HL-60 (cell line): ENCODE data around the gene CEP68.

Source experiments
- DNase-seq, 2 experiments: peaks; one replicate each; pipeline ENCODE4 v3.0.0-alpha.2; 2010 to 2020; ENCODE audit warnings: low read depth in 1 of 2, low spot score in 1 of 2
- H3K27ac ChIP-seq: fragments of 250-450 bp; sonication (Bioruptor Pico); replicated peaks from 2 replicates; pipeline ENCODE4 v1.5.1; 2020; ENCODE audit warnings: mild to moderate bottlenecking, moderate library complexity
- H3K27me3 ChIP-seq: fragments of 250-450 bp; sonication (Bioruptor Pico); 2 replicates; pipeline ENCODE4 v1.5.1; 2021; ENCODE audit warnings: mild to moderate bottlenecking, moderate library complexity; ENCODE audit not compliant: insufficient read depth, poor library complexity, severe bottlenecking
- H3K4me3 ChIP-seq: replicated peaks from 2 replicates; pipeline ENCODE4 v1.5.1; 2011; ENCODE audit warnings: mild to moderate bottlenecking, control low read depth, low read length; ENCODE audit not compliant: insufficient read depth
- CTCF ChIP-seq: IDR thresholded peaks from one replicate; pipeline ENCODE4 v1.5.1; 2011; ENCODE audit warnings: low read length, control low read depth, inconsistent platforms; ENCODE audit not compliant: insufficient read depth
- GABPA ChIP-seq: IDR thresholded peaks from 2 replicates; pipeline ENCODE4 v1.6.1; 2012; ENCODE audit warnings: low read depth
- POLR2AphosphoS5 ChIP-seq: IDR thresholded peaks from 2 replicates; pipeline ENCODE4 v1.6.1; 2012; ENCODE audit warnings: low read depth
- REST ChIP-seq: IDR thresholded peaks from 2 replicates; pipeline ENCODE4 v1.6.1; 2012; ENCODE audit warnings: low read depth; ENCODE audit not compliant: insufficient replicate concordance
- SPI1 ChIP-seq: IDR thresholded peaks from 2 replicates; pipeline ENCODE4 v1.6.1; 2012; ENCODE audit warnings: low read depth, mild to moderate bottlenecking, borderline replicate concordance

CEP68 gene

GRCh38 chr2:65046633-65047407 is 9.4 kb upstream of the CEP68 start:
- H3K27me3 ChIP-seq: no peaks in the 10 kb centered on the region
- no peak for TF ChIP-seq SPI1
- no peak for TF ChIP-seq GABPA
- no peak for TF ChIP-seq REST
- TF ChIP-seq POLR2AphosphoS5: no peak
- no peak for TF ChIP-seq CTCF
- no peak for DNase-seq
- no peak overlapping the region for H3K4me3 ChIP-seq
- no peak overlapping the region for H3K27ac ChIP-seq

GRCh38 chr2:65049010-65049639 is 7.1 kb upstream of the CEP68 start:
- no peaks in the 10 kb centered on the region for H3K27me3 ChIP-seq
- TF ChIP-seq REST: no peak
- no peak for TF ChIP-seq GABPA
- no peak for TF ChIP-seq POLR2AphosphoS5
- TF ChIP-seq CTCF: no peak
- no peak for TF ChIP-seq SPI1
- no peak for DNase-seq
- H3K27ac ChIP-seq: 0 out of 2 replicates have a peak overlapping the region, but pooled peaks have one; percentile 21
- no peak overlapping the region for H3K4me3 ChIP-seq

GRCh38 chr2:65050931-65051330 is 5.3 kb upstream of the CEP68 start:
- Histone ChIP-seq H3K27ac (no peak overlapping the region), H3K27me3 (no peaks in the 10 kb centered on the region), H3K4me3 (no peak overlapping the region)
- no peak for DNase-seq
- no peak for TF ChIP-seq GABPA
- TF ChIP-seq SPI1: no peak
- no peak for TF ChIP-seq REST
- no peak for TF ChIP-seq POLR2AphosphoS5
- TF ChIP-seq CTCF: no peak
